ENCODE data around the gene SRSF1.
A peak's percentile ranks its signal among the peaks of the same experiment; 100 is the strongest.
"Not testable (repeated sequence)": the region's sequence is repeated elsewhere in the genome, so short reads cannot be mapped to it uniquely, and the experiment has no call there.

The SRSF1 gene

GRCh38 chr17:57963149-57963511 lies 43.9 kb downstream of the SRSF1 start:
- DNase-seq, result no peak

GRCh38 chr17:57962279-57963148 lies 44.5 kb downstream of the SRSF1 start:
- no peak for DNase-seq

- no peak for DNase-seq
These were observed 47.1 kb downstream of the SRSF1 start for GRCh38 chr17:57959929-57960328.

- not testable (repeated sequence) for DNase-seq
These were observed 48.7 kb downstream of the SRSF1 start for GRCh38 chr17:57958391-57958790.

- no peak for DNase-seq
These were observed 49.2 kb downstream of the SRSF1 start for GRCh38 chr17:57957886-57958285.

GRCh38 chr17:57957120-57957850 lies 49.8 kb downstream of the SRSF1 start:
- no peak for DNase-seq

GRCh38 chr17:57956291-57957119 lies 50.5 kb downstream of the SRSF1 start:
- DNase-seq, result no peak

- peak; percentile 54 for DNase-seq
These were observed 51.7 kb downstream of the SRSF1 start, which contains the start of gene CUEDC1 for GRCh38 chr17:57955183-57955931. Gene CUEDC1, minus strand, starts transcription at chr17:57955412. Its CDS starts 69,848 bp downstream, at chr17:57885564.

GRCh38 chr17:57954397-57955182 lies 52.5 kb downstream of the SRSF1 start:
- peak; percentile 38 for DNase-seq

- DNase-seq, result no peak
These were observed 53.2 kb downstream of the SRSF1 start for GRCh38 chr17:57953705-57954396.

Data from NCI-H510A (cell line).